ENCODE data around the gene PCBP3.

PCBP3 gene

DNA sequence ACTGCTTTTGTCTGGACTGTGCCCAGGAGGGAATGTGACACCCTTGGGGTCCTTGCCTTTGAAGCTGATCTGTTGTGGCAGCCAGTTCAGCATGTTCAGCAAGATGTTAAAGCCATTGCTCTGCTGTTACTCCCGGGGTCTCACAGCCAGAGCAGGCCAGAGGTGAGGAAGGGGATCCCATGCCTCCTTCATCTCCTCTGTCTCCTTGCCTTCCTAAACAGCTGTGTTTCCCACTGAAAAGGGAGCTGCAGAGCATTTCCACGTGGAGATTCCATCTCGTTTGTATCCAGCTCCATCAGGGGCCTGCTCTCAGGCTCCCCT, 202.2 kb downstream of the PCBP3 start:
- no peaks in the 10 kb centered on the region for H3K79me2 ChIP-seq (ENCODE audit: insufficient read depth, low read depth)
- no peak overlapping the region for H3K27ac ChIP-seq
- H3K4me1 ChIP-seq (ENCODE audit: low read depth, poor library complexity, severe bottlenecking), result no peaks in the 10 kb centered on the region
- H3K36me3 ChIP-seq (ENCODE audit: insufficient read depth), result no peaks in the 10 kb centered on the region
- no peak overlapping the region for H3K9ac ChIP-seq
- H3K4me2 ChIP-seq, result no peak overlapping the region
- H3K27me3 ChIP-seq (ENCODE audit: insufficient read depth, low read depth), result peaks cover 71% of the 10 kb centered on the region; the same call in 1 of the 2 replicates
- no peaks in the 10 kb centered on the region for H4K20me1 ChIP-seq (ENCODE audit: insufficient read depth)
- no peak overlapping the region for H3K4me3 ChIP-seq (IDR thresholded peaks at IDR 0.05; ENCODE audit: insufficient read depth, low read depth, low read length)
- TF ChIP-seq, protein P1, sequence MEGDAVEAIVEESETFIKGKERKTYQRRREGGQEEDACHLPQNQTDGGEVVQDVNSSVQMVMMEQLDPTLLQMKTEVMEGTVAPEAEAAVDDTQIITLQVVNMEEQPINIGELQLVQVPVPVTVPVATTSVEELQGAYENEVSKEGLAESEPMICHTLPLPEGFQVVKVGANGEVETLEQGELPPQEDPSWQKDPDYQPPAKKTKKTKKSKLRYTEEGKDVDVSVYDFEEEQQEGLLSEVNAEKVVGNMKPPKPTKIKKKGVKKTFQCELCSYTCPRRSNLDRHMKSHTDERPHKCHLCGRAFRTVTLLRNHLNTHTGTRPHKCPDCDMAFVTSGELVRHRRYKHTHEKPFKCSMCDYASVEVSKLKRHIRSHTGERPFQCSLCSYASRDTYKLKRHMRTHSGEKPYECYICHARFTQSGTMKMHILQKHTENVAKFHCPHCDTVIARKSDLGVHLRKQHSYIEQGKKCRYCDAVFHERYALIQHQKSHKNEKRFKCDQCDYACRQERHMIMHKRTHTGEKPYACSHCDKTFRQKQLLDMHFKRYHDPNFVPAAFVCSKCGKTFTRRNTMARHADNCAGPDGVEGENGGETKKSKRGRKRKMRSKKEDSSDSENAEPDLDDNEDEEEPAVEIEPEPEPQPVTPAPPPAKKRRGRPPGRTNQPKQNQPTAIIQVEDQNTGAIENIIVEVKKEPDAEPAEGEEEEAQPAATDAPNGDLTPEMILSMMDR (conservative IDR thresholded peaks at IDR 0.05; ENCODE audit: low read depth, low read length), result no peak
- no peak overlapping the region for H2AFZ ChIP-seq (ENCODE audit: low read depth)

DNA sequence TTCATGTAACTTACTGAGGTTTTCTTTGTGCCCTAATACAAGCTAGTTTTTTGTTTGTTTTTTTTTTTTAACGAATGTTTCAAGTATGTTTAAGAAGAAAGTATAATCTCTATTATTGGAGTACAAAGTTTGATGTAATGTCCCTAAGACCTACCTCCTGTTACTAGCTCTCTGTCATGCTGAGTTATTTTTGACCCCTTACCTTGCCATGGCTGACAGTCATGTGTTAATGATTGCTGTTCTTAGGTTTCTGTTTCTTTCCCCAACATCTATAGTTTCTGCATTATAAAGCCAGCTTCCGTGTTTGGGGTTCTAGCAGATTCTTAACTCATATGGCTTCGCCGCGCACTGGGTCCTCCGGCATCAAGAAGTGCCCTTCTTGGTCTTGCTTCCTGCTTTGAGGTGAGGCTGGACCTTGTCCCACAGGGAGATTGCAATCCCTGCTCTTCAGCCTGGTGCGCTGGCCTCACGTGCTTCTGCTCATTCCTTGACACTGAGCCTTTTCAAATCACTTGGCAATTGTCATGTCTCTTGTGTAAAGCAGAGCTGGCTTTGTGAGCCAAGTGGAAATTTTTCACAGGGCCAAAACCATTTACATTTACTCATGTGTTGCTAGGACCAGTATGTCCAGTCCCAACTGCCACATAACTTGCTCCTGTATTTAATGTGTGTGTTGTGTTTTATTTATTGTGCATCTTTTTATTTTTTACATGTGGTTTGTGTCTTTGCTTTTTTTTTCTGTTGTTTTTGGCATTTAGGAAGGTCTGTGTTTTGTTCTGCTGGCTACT, 203.0 kb downstream of the PCBP3 start:
- H3K27me3 ChIP-seq (ENCODE audit: insufficient read depth, low read depth), result peaks cover 74% of the 10 kb centered on the region; the same call in 1 of the 2 replicates
- no peak overlapping the region for H3K4me2 ChIP-seq
- no peaks in the 10 kb centered on the region for H3K79me2 ChIP-seq (ENCODE audit: insufficient read depth, low read depth)
- H3K4me3 ChIP-seq (IDR thresholded peaks at IDR 0.05; ENCODE audit: insufficient read depth, low read depth, low read length), result no peak overlapping the region
- no peak overlapping the region for H3K27ac ChIP-seq
- TF ChIP-seq, protein P1 (conservative IDR thresholded peaks at IDR 0.05; ENCODE audit: low read depth, low read length), result no peak
- no peaks in the 10 kb centered on the region for H4K20me1 ChIP-seq (ENCODE audit: insufficient read depth)
- no peaks in the 10 kb centered on the region for H3K36me3 ChIP-seq (ENCODE audit: insufficient read depth)
- no peaks in the 10 kb centered on the region for H3K4me1 ChIP-seq (ENCODE audit: low read depth, poor library complexity, severe bottlenecking)
- no peak overlapping the region for H2AFZ ChIP-seq (ENCODE audit: low read depth)
- no peak overlapping the region for H3K9ac ChIP-seq

DNA sequence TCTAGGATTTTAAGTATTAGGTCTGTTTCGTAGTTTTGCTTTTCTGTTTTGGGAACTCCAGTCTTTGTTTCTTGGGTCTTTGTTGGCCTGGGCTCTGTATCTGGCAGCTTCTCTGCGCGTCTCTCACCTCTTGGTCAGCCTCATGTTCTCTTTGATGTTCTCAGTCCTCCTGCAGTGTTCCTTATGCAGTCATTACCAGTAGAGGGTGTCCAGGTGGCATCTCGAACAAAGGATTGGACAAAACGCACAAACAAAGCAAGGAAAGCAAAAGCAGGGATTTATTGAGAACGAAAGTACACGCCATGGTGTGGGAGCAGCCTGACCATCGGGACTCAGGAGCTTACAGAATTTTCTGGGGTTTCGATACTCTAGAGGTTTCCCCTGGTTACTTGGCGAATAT, 204.3 kb downstream of the PCBP3 start:
- Histone ChIP-seq H3K4me2 (no peak overlapping the region), H3K4me1 (ENCODE audit: low read depth, poor library complexity, severe bottlenecking) (no peaks in the 10 kb centered on the region), H2AFZ (ENCODE audit: low read depth) (no peak overlapping the region), H3K27ac (no peak overlapping the region), H3K79me2 (ENCODE audit: insufficient read depth, low read depth) (no peaks in the 10 kb centered on the region), H3K27me3 (ENCODE audit: insufficient read depth, low read depth) (peaks cover 75% of the 10 kb centered on the region), H3K9ac (no peak overlapping the region), H3K36me3 (ENCODE audit: insufficient read depth) (no peaks in the 10 kb centered on the region), H3K4me3 (IDR thresholded peaks at IDR 0.05; ENCODE audit: insufficient read depth, low read depth, low read length) (no peak overlapping the region), H4K20me1 (ENCODE audit: insufficient read depth) (no peaks in the 10 kb centered on the region)
- TF ChIP-seq, protein P1 (conservative IDR thresholded peaks at IDR 0.05; ENCODE audit: low read depth, low read length), result no peak

DNA sequence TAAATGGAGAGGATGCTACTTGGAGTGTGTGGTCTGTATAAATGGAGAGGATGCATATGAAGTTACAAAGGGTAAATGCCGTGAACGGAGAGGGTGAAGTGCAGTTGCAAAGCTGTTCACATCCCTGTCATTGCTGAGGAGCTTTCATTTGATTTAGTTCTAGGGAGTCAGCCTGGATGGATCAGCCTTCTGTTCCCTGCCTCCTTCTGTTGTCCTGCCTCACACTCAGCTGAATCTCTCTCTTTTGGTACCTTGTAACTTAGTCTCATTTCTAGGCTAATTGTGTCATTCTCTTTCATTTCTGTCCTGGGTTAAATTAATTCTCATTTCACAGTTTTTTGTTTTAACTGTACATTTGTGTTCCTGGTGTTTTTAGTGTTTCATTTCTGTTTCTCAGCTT, 204.8 kb downstream of the PCBP3 start:
- H3K27me3 ChIP-seq (ENCODE audit: insufficient read depth, low read depth), result peaks cover 75% of the 10 kb centered on the region
- H3K4me2 ChIP-seq, result no peak overlapping the region
- no peaks in the 10 kb centered on the region for H3K36me3 ChIP-seq (ENCODE audit: insufficient read depth)
- H3K79me2 ChIP-seq (ENCODE audit: insufficient read depth, low read depth), result no peaks in the 10 kb centered on the region
- H3K4me1 ChIP-seq (ENCODE audit: low read depth, poor library complexity, severe bottlenecking), result no peaks in the 10 kb centered on the region
- H3K27ac ChIP-seq, result no peak overlapping the region
- no peak overlapping the region for H3K4me3 ChIP-seq (IDR thresholded peaks at IDR 0.05; ENCODE audit: insufficient read depth, low read depth, low read length)
- TF ChIP-seq, protein P1 (conservative IDR thresholded peaks at IDR 0.05; ENCODE audit: low read depth, low read length), result no peak
- no peak overlapping the region for H3K9ac ChIP-seq
- no peak overlapping the region for H2AFZ ChIP-seq (ENCODE audit: low read depth)
- H4K20me1 ChIP-seq (ENCODE audit: insufficient read depth), result no peaks in the 10 kb centered on the region
